Measurements from ENCODE around the gene SKI.
A peak's percentile ranks its signal among the peaks of the same experiment; 100 is the strongest.

The SKI gene

DNA sequence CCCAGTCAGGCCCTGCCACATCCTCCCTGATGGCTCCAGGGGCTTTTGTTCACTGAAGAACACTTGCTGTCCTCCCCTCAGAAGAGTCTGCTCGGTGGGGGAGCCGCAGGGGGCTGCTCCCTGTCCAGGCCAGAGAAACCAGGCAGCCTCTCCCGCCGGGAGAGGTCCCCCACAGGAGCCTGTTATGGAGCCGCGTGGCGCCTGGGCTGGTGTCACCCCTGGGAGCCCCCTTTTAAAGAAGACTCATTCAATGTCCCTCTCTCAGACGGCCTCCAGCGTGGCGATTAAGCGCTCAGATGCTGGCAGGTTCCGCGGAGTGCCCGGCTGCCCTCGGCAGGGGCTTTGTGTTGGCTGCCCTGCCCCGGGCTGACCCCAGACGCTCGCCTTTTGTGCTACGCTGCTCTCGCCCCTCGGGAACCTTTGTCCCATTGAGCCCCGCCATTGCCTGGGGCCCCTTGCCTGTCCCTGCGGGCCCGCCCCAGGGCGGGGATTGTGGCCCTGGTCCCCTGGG is 43.1 kb downstream of the SKI start:
- H3K36me3 ChIP-seq (replicated peaks): no peaks in the 10 kb centered on the region
- in situ Hi-C loops (cut with HindIII; ENCODE audit: low pct_ligation_motif_present, low sequenced_read_pairs): no loop called here
- TF ChIP-seq CTCF (IDR thresholded peaks at IDR 0.05; ENCODE audit: low read depth, low read length, missing control alignments): no peak
- DNase-seq: no peak
- H3K27me3 ChIP-seq (replicated peaks): no peaks in the 10 kb centered on the region
- no peak overlapping the region for H3K27ac ChIP-seq
- no peak overlapping the region for H3K4me3 ChIP-seq (ENCODE audit: low read depth, low read length)

DNA sequence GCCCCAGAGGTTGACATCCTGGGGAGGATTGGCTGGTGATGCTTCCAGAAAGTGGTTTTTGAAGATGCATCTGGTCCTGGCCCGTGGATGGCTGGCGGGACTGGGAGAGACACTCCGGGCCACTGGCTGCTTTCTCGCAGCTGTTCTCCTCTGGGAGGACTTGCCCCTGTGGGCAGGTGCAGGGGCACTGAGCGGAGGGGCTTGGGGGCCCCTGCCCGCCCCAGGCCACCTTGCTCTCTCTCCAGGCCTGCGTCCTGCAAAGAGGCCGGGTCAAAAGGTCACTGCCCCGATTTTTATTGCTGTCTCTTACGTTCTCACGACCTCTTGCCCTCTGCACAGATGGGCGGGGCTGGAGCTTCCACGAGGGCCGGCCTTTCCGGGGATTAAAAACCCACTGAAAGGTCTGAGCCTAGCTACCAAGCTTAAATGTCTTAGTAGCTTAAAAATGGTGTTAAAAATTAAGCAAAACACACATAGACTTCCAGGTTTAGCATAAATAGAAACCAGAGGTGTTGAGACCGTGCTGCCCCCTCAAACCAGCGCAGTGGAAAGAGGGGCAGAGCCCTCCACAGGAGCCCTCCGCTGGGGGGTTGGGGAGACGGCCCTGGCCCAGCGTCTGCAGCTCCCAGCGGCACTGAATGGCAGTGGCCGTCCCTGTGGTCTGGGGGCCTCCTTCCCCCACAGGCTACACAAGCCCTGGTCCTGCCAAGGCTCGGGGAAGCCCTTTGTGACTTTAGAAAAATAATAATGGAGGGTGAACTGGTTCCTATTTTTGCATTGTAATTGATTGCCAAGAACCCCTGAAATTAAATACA is 43.9 kb downstream of the SKI start:
- DNase-seq: no peak
- TF ChIP-seq CTCF (IDR thresholded peaks at IDR 0.05; ENCODE audit: low read depth, low read length, missing control alignments): no peak
- Histone ChIP-seq H3K27me3 (replicated peaks) (no peaks in the 10 kb centered on the region), H3K4me3 (ENCODE audit: low read depth, low read length) (no peak overlapping the region), H3K36me3 (replicated peaks) (no peaks in the 10 kb centered on the region), H3K27ac (peak overlapping the region; percentile 6)
- in situ Hi-C loops (cut with HindIII; ENCODE audit: low pct_ligation_motif_present, low sequenced_read_pairs): no loop called here

- Histone ChIP-seq H3K4me3 (ENCODE audit: low read depth, low read length) (no peak overlapping the region), H3K27me3 (replicated peaks) (no peaks in the 10 kb centered on the region), H3K36me3 (replicated peaks) (peaks cover 6% of the 10 kb centered on the region), H3K27ac (no peak overlapping the region)
- DNase-seq: no peak
- in situ Hi-C loops (cut with HindIII; ENCODE audit: low pct_ligation_motif_present, low sequenced_read_pairs): no loop called here
- TF ChIP-seq CTCF (IDR thresholded peaks at IDR 0.05; ENCODE audit: low read depth, low read length, missing control alignments): no peak
These were observed 44.7 kb downstream of the SKI start for GRCh38 chr1:2272686-2273400.

DNA sequence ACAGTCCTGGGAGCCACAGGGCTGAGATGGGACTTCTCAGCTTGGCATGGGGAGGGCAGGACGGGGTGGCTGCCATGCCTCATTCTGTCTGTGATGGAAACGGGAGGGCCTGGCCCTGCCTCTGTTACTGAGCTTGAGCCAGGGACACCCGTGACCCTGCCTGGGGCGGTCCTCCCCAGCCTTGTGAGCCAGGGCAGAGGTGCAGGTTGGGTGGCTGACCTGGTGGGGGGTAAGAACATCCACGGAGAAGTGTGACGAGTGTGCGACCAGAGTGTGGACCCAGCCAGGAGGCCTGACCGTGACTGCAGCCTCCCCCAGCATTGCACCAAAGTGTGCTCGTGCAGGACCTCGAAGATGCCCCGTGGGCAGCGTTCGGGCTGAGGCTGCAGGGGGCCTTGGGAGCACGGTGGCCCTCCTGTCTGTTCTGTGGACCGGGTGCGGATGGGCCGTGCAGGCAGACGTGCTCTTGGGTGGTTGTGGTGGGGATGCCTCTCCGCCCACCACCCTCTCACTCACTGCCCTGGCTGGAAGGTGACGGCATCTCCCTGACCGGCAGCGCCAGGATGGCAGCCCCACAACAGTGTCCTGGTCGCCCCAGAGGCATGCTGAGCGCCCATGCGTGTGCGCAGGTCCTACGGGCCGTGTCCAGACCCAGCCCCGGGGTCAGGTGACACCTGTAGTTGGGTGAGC is 45.4 kb downstream of the SKI start:
- in situ Hi-C loops (cut with HindIII; ENCODE audit: low pct_ligation_motif_present, low sequenced_read_pairs): no loop called here
- no peak for TF ChIP-seq CTCF (IDR thresholded peaks at IDR 0.05; ENCODE audit: low read depth, low read length, missing control alignments)
- no peak overlapping the region for H3K27ac ChIP-seq
- H3K36me3 ChIP-seq (replicated peaks): peaks cover 9% of the 10 kb centered on the region
- no peaks in the 10 kb centered on the region for H3K27me3 ChIP-seq (replicated peaks)
- H3K4me3 ChIP-seq (ENCODE audit: low read depth, low read length): no peak overlapping the region
- no peak for DNase-seq

DNA sequence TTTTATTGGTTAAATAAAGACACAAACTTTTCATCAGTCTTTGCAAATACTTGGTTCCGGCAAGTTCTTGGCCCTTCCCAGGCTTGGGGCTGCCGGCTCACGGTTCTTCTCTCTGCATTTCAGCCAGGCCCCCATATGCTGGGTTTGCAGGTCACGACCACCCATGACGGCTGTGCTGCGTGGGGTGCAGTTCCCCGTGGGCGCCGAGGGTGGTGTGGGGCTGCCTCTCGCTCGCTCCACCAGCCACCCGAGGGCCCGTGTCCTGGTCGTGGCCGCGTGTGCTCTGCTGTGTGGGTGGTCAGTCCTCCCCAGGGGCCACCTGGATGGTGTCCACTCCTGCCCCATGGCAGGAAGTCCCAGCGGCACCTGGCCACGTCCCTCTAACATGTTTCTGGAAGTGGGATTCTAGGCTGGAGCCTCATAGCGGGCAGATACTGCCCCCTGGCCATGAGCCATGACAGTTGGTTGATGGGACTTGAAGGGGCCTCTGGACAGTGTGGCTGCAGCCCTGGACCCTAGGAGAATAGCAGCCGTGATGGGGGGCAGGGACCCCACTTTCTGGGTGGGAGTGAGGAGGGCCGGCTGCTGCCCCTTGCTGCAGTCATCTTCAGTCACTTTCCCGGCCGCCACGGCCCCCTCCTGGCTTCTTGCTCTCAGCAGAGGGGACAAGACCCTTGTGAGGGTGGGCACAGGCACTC is 46.3 kb downstream of the SKI start:
- in situ Hi-C loops (cut with HindIII; ENCODE audit: low pct_ligation_motif_present, low sequenced_read_pairs): no loop called here
- Histone ChIP-seq H3K4me3 (ENCODE audit: low read depth, low read length) (no peak overlapping the region), H3K36me3 (replicated peaks) (peaks cover 9% of the 10 kb centered on the region), H3K27me3 (replicated peaks) (no peaks in the 10 kb centered on the region), H3K27ac (no peak overlapping the region)
- peak; percentile 15 for TF ChIP-seq CTCF (IDR thresholded peaks at IDR 0.05; ENCODE audit: low read depth, low read length, missing control alignments)
- DNase-seq: no peak
